ENCODE results near the gene RPS27L. TPM values are rescaled to one million over a fixed set of nuclear protein-coding genes. Genes with fewer than 3 reads are reported as not detected.

Gene RPS27L
- total and polyA plus RNA-seq, 4 donors: 69.6 to 176 (median 84.6) TPM

GRCh38 chr15:63191895-63192618, 34.8 kb upstream of the RPS27L start:
- ATAC-seq (ENCODE audit: insufficient read depth, low FRiP score): no peak
- TF ChIP-seq, protein P1, sequence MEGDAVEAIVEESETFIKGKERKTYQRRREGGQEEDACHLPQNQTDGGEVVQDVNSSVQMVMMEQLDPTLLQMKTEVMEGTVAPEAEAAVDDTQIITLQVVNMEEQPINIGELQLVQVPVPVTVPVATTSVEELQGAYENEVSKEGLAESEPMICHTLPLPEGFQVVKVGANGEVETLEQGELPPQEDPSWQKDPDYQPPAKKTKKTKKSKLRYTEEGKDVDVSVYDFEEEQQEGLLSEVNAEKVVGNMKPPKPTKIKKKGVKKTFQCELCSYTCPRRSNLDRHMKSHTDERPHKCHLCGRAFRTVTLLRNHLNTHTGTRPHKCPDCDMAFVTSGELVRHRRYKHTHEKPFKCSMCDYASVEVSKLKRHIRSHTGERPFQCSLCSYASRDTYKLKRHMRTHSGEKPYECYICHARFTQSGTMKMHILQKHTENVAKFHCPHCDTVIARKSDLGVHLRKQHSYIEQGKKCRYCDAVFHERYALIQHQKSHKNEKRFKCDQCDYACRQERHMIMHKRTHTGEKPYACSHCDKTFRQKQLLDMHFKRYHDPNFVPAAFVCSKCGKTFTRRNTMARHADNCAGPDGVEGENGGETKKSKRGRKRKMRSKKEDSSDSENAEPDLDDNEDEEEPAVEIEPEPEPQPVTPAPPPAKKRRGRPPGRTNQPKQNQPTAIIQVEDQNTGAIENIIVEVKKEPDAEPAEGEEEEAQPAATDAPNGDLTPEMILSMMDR (IDR thresholded peaks at IDR 0.05; ENCODE audit: control extremely low read depth, extremely low read depth): no peak
- whole genome bisulfite sequencing, 2 donors: 16 to 52% methylated on average over 3 of the region's 3 CpGs
- peaks cover 3 to 66% (median 34%) of the 10 kb centered on the region in 5 donors for H3K4me1 ChIP-seq (ENCODE audit: control insufficient read depth in 5 of 5, insufficient read depth in 5 of 5, low read length in 5 of 5)
- H3K36me3 ChIP-seq (ENCODE audit: control insufficient read depth in 4 of 4, insufficient read depth in 4 of 4, low read length in 4 of 4): peaks cover 0 to 3% (median 0%) of the 10 kb centered on the region in 4 donors
- peak overlapping the region in 1 of 2 donors; percentile 64 for H3K27ac ChIP-seq (ENCODE audit: low read depth in 1 of 2, low read length in 1 of 2)
- no peak overlapping the region for H3K9ac ChIP-seq (ENCODE audit: insufficient read depth in 1 of 2, low read length in 2 of 2)
- H3K9me3 ChIP-seq (ENCODE audit: control insufficient read depth in 4 of 4, insufficient read depth in 3 of 4, low read length in 3 of 4): no peaks in the 10 kb centered on the region
- no peak overlapping the region for H3K4me3 ChIP-seq
- H3K27me3 ChIP-seq (ENCODE audit: control insufficient read depth in 3 of 3, insufficient read depth in 3 of 3, low read length in 2 of 3): no peaks in the 10 kb centered on the region
- no peak for DNase-seq

DNA sequence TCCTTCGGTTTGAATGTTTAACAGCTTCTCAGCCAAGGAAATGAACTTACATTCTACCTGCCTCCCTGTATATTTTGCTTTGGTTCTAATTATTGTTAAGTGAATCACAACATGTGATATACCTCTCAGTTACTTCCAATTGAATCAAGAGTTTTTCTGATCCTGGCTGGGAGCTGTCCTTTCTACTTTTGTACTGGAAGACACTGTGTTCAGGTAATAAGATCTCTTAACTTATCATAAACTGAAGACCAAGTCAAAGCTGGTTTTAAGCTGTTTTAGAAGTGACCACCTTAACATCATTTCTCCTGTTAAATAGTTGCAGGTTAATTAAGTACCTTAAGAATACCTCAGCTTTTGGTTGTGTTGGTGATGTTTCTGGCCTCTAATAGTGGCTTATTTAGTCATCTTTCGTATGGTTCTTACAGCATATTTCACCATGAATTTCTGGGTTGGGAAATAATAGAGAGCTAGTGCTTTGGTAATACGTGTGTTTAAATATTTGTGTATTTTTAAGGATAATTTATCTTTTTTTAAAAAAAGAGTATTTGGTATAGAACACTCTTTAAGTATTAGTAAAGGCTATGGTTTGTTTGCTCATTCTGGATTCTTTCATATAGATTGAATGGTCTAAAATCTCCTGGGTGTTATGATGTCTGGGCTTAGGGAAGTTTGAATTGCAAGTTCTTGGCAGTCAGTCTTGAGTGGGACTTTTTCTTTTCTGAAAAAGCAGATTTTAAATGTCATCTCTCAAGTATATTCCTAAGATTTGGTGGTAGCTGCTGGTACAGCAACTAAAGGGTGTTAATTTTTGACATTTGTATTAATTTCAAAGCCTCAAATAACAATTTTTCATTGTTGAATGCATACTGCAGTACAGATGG, 33.7 kb upstream of the RPS27L start:
- no peak for ATAC-seq (ENCODE audit: insufficient read depth, low FRiP score)
- Histone ChIP-seq H3K36me3 (ENCODE audit: control insufficient read depth in 4 of 4, insufficient read depth in 4 of 4, low read length in 4 of 4) (peaks cover 0 to 3% (median 0%) of the 10 kb centered on the region in 4 donors), H3K4me1 (ENCODE audit: control insufficient read depth in 5 of 5, insufficient read depth in 5 of 5, low read length in 5 of 5) (peaks cover 3 to 56% (median 25%) of the 10 kb centered on the region in 5 donors), H3K9ac (ENCODE audit: insufficient read depth in 1 of 2, low read length in 2 of 2) (no peak overlapping the region), H3K9me3 (ENCODE audit: control insufficient read depth in 4 of 4, insufficient read depth in 3 of 4, low read length in 3 of 4) (no peaks in the 10 kb centered on the region), H3K4me3 (no peak overlapping the region), H3K27ac (ENCODE audit: low read depth in 1 of 2, low read length in 1 of 2) (no peak overlapping the region), H3K27me3 (ENCODE audit: control insufficient read depth in 3 of 3, insufficient read depth in 3 of 3, low read length in 2 of 3) (no peaks in the 10 kb centered on the region)
- DNase-seq: peak in 1 of 3 donors; percentile 34
- WGBS, 2 donors: 16 to 36% methylated on average over 3 of the region's 3 CpGs
- TF ChIP-seq, protein P1 (IDR thresholded peaks at IDR 0.05; ENCODE audit: control extremely low read depth, extremely low read depth): no peak

DNA sequence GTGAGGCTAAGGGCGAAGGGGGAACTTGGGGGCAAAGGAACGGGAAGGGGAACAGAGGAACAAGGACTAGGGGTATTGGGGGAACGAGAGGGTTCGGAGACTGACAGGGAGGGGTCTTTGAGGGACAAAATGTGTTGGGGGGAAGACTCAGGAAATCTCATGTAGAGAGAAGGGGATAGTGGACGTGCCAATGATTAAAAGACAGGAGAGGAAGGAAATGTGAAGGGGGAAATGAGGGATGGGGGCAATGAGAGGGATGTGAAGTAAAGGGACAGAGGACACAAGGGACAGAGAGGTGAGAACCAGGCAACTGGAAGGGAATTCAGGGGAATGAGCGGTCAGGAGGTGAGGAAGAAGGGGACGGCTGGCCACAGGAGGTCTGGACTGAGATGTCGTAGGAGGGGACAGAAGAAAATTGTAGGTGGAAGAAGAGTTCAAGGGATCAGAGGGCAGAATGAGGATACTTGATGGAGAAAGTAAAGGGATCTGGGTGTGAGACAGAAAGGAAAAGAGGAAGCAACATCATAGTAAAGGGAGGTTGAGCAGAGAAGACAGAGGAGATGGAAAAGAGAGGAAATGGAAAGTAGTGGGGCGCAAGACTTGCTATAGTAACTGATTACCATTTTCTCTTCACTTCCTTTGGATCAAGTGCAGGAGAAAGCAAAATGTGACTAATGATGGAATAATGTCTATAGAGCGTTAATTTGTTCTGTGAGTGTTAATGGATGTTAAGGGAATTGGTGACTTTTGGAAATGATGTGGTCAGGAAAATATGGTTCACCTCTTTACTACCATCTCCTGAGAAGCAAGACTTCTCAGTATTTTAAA, 32.9 kb upstream of the RPS27L start:
- H3K27me3 ChIP-seq (ENCODE audit: control insufficient read depth in 3 of 3, insufficient read depth in 3 of 3, low read length in 2 of 3): no peaks in the 10 kb centered on the region
- TF ChIP-seq, protein P1 (IDR thresholded peaks at IDR 0.05; ENCODE audit: control extremely low read depth, extremely low read depth): no peak
- 4 to 6% methylated on average over 10 of the region's 10 CpGs for WGBS, 2 donors
- peaks cover 0 to 3% (median 0%) of the 10 kb centered on the region in 4 donors for H3K36me3 ChIP-seq (ENCODE audit: control insufficient read depth in 4 of 4, insufficient read depth in 4 of 4, low read length in 4 of 4)
- H3K9me3 ChIP-seq (ENCODE audit: control insufficient read depth in 4 of 4, insufficient read depth in 3 of 4, low read length in 3 of 4): no peaks in the 10 kb centered on the region
- peak overlapping the region; percentile 80 for H3K4me3 ChIP-seq
- H3K27ac ChIP-seq (ENCODE audit: low read depth in 1 of 2, low read length in 1 of 2): peak overlapping the region; percentile 14 to 93
- H3K4me1 ChIP-seq (ENCODE audit: control insufficient read depth in 5 of 5, insufficient read depth in 5 of 5, low read length in 5 of 5): peaks cover 0 to 48% (median 16%) of the 10 kb centered on the region in 5 donors
- no peak for ATAC-seq (ENCODE audit: insufficient read depth, low FRiP score)
- peak in 2 of 3 donors; percentile 31 to 47 for DNase-seq
- peak overlapping the region; percentile 73 to 98 for H3K9ac ChIP-seq (ENCODE audit: insufficient read depth in 1 of 2, low read length in 2 of 2)
